PC-9 (cell line): ENCODE data around the gene SORCS2. TPM values are rescaled to one million over a fixed set of nuclear protein-coding genes. Genes with fewer than 3 reads are reported as not detected.

Experiments
- BruUV-seq: library from RNA; stranded (reverse); fragments of 400-500 nt; replicated peaks from 2 replicates; lab custom pipeline; 2021; lab: Mats Ljungman, UMichigan
- CTCF ChIA-PET: fragments of 300-600 bp; sonication (Branson Sonifier 250); formaldehyde crosslinking; loops from one replicate; lab custom pipeline; 2022; ENCODE audit warnings: antibody characterized with exemption; lab: Charles Lee
- POLR2A ChIA-PET: fragments of 300-600 bp; sonication (Branson Sonifier 250); formaldehyde crosslinking; loops from one replicate; lab custom pipeline; 2022; ENCODE audit warnings: antibody characterized with exemption; ENCODE audit not compliant: unreplicated experiment; lab: Charles Lee
- DNase-seq, 2 experiments: peaks; one replicate each; pipeline versions ENCODE4 v3.0.0 to v3.0.0-alpha.2; 2015 to 2022; ENCODE audit warnings: mixed read lengths in 1 of 2
- H2AFZ ChIP-seq: fragments of 200-600 bp; sonication (generic); 2 replicates; pipeline ENCODE4 v1.8.1; 2017; ENCODE audit warnings: antibody characterized with exemption
- H3F3A ChIP-seq: fragments of 200-600 bp; sonication (generic); 2 replicates; pipeline ENCODE4 v1.8.1; 2017; ENCODE audit warnings: antibody characterized with exemption, mild to moderate bottlenecking, low read depth; ENCODE audit not compliant: insufficient read depth
- H3K27ac ChIP-seq: fragments of 200-600 bp; sonication (generic); 2 replicates; pipeline ENCODE4 v1.6.1; 2016; ENCODE audit warnings: mixed run types
- H3K27me3 ChIP-seq: fragments of 200-600 bp; sonication (generic); 2 replicates; pipeline ENCODE4 v1.6.1; 2016; ENCODE audit warnings: low read depth, mixed run types; ENCODE audit not compliant: insufficient read depth
- H3K36me3 ChIP-seq: fragments of 200-600 bp; sonication (generic); 2 replicates; pipeline ENCODE4 v1.6.1; 2016; ENCODE audit warnings: low read depth, mixed run types
- H3K4me1 ChIP-seq: fragments of 200-600 bp; sonication (generic); replicated peaks from 2 replicates; pipeline ENCODE4 v1.6.1; 2016; ENCODE audit warnings: mixed run types; ENCODE audit not compliant: insufficient read depth
- H3K4me2 ChIP-seq: fragments of 200-600 bp; sonication (generic); 2 replicates; pipeline ENCODE4 v1.6.1; 2017; ENCODE audit warnings: mixed run types
- H3K4me3 ChIP-seq: fragments of 200-600 bp; sonication (generic); 2 replicates; pipeline ENCODE4 v1.6.1; 2016; ENCODE audit warnings: mixed run types
- H3K79me2 ChIP-seq: fragments of 200-600 bp; sonication (generic); 2 replicates; pipeline ENCODE4 v1.6.1; 2017; ENCODE audit warnings: low read depth, mixed run types
- H3K9me2 ChIP-seq: fragments of 200-600 bp; sonication (generic); 2 replicates; pipeline ENCODE4 v1.8.1; 2017; ENCODE audit warnings: mild to moderate bottlenecking; ENCODE audit not compliant: insufficient read depth
- H3K9me3 ChIP-seq: fragments of 200-600 bp; sonication (generic); 2 replicates; pipeline ENCODE4 v1.8.1; 2016; ENCODE audit warnings: low read depth; ENCODE audit not compliant: insufficient read depth
- H4K20me1 ChIP-seq: fragments of 200-600 bp; sonication (generic); 2 replicates; pipeline ENCODE4 v1.8.1; 2017; ENCODE audit not compliant: insufficient read depth
- CTCF ChIP-seq: fragments of 200-600 bp; sonication (generic); conservative IDR thresholded peaks from 2 replicates; pipeline ENCODE4 v1.6.1; 2017; ENCODE audit warnings: mixed run types, antibody characterized with exemption, mild to moderate bottlenecking, moderate library complexity
- EZH2 ChIP-seq: fragments of 200-600 bp; sonication (generic); IDR thresholded peaks from 2 replicates; pipeline ENCODE4 v1.8.0; 2017; ENCODE audit warnings: antibody characterized with exemption, low read depth
- intact Hi-C: fragments of 100-400 bp; cut with micrococcal nuclease; formaldehyde crosslinking; loops from one replicate; pipeline ENCODE4 v1.10.0; 2022; ENCODE audit not compliant: unreplicated experiment
- total RNA-seq: library from RNA; stranded (reverse); gene quantifications from 2 replicates; pipeline ENCODE4 v1.2.3, GENCODE V29; 2021

SORCS2 gene
- total RNA-seq, 1 experiment from 2014 or later: 25.8 TPM

GRCh38 chr4:7733801-7734650, 541.7 kb downstream of the SORCS2 start:
- no peak overlapping the region for H2AFZ ChIP-seq
- H3K4me2 ChIP-seq: no peak overlapping the region
- H3K27ac ChIP-seq: no peak overlapping the region
- H3K4me1 ChIP-seq: no peaks in the 10 kb centered on the region
- BruUV-seq: no TSS peak
- no peak for TF ChIP-seq EZH2
- no peak for TF ChIP-seq CTCF
- no peak for DNase-seq
- no peaks in the 10 kb centered on the region for H3K9me2 ChIP-seq
- POLR2A ChIA-PET: no interaction called here
- no peaks in the 10 kb centered on the region for H3K9me3 ChIP-seq
- no peaks in the 10 kb centered on the region for H4K20me1 ChIP-seq
- no peaks in the 10 kb centered on the region for H3F3A ChIP-seq
- no peaks in the 10 kb centered on the region for H3K79me2 ChIP-seq
- intact Hi-C loops: no loop called here
- H3K36me3 ChIP-seq: no peaks in the 10 kb centered on the region
- H3K4me3 ChIP-seq: no peak overlapping the region
- CTCF ChIA-PET: interaction anchor here (0.7 kb wide), 1 partner anchor 748 kb away, joined by 8 read pairs; no protein-coding TSS in a partner anchor
- no peaks in the 10 kb centered on the region for H3K27me3 ChIP-seq

DNA sequence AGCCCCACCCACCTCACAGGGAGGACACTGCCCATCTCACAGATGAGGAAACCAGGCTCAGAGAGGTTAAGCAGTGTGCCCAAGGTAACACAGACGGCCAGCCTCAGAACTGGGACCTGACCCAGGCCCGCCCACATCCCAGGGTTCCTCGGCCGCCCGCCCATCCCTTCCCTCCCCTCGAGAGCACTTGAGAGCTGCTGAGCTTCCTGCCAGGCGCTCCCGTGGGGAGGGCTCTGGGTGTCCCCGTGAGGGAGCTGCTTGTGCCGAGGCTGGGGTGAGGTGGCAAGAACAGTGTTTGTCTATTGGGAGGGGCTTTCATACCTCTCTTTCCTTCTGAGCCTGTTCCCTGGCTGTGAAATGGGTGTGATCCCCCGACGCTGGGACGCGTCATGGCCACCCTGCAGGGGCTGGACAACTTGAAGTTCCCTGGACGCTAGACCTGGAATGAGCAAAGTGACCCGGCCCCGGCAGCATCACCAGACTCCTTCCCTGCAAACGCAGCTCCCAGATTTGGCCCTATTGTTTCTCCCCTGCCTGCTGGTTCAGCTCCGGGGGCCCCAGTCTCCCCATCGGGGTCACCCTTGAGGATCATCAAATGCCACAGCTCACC, 542.4 kb downstream of the SORCS2 start:
- no peak overlapping the region for H2AFZ ChIP-seq
- H3K9me2 ChIP-seq: no peaks in the 10 kb centered on the region
- H3K79me2 ChIP-seq: no peaks in the 10 kb centered on the region
- no peak overlapping the region for H3K4me3 ChIP-seq
- no peaks in the 10 kb centered on the region for H3K27me3 ChIP-seq
- no peak overlapping the region for H3K4me2 ChIP-seq
- H4K20me1 ChIP-seq: no peaks in the 10 kb centered on the region
- no peaks in the 10 kb centered on the region for H3K36me3 ChIP-seq
- TF ChIP-seq EZH2: no peak
- TF ChIP-seq CTCF: no peak
- no TSS peak for BruUV-seq
- H3K9me3 ChIP-seq: no peaks in the 10 kb centered on the region
- DNase-seq: no peak
- H3K4me1 ChIP-seq: no peaks in the 10 kb centered on the region
- intact Hi-C loops: no loop called here
- CTCF ChIA-PET: no interaction called here
- H3K27ac ChIP-seq: no peak overlapping the region
- POLR2A ChIA-PET: no interaction called here
- no peaks in the 10 kb centered on the region for H3F3A ChIP-seq

GRCh38 chr4:7735395-7735794, 543.1 kb downstream of the SORCS2 start:
- Histone ChIP-seq H3K36me3 (no peaks in the 10 kb centered on the region), H3F3A (no peaks in the 10 kb centered on the region), H2AFZ (no peak overlapping the region), H3K27ac (no peak overlapping the region), H3K4me3 (no peak overlapping the region), H3K79me2 (no peaks in the 10 kb centered on the region), H3K27me3 (no peaks in the 10 kb centered on the region), H4K20me1 (no peaks in the 10 kb centered on the region), H3K9me3 (no peaks in the 10 kb centered on the region), H3K9me2 (no peaks in the 10 kb centered on the region), H3K4me1 (no peaks in the 10 kb centered on the region), H3K4me2 (no peak overlapping the region)
- ChIA-PET POLR2A (no interaction called here), CTCF (no interaction called here)
- no peak for TF ChIP-seq CTCF
- TF ChIP-seq EZH2: no peak
- no TSS peak for BruUV-seq
- DNase-seq: no peak
- intact Hi-C loops: no loop called here
